NCI-H345 (cell line): ENCODE measurements around the gene CEP97.
"Not testable (repeated sequence)": the region's sequence is repeated elsewhere in the genome, so short reads cannot be mapped to it uniquely, and the experiment has no call there.

Experiments
- DNase-seq: peaks from one replicate; lab custom pipeline; 2025; lab: John Stamatoyannopoulos, UW

CEP97 gene, protein sequence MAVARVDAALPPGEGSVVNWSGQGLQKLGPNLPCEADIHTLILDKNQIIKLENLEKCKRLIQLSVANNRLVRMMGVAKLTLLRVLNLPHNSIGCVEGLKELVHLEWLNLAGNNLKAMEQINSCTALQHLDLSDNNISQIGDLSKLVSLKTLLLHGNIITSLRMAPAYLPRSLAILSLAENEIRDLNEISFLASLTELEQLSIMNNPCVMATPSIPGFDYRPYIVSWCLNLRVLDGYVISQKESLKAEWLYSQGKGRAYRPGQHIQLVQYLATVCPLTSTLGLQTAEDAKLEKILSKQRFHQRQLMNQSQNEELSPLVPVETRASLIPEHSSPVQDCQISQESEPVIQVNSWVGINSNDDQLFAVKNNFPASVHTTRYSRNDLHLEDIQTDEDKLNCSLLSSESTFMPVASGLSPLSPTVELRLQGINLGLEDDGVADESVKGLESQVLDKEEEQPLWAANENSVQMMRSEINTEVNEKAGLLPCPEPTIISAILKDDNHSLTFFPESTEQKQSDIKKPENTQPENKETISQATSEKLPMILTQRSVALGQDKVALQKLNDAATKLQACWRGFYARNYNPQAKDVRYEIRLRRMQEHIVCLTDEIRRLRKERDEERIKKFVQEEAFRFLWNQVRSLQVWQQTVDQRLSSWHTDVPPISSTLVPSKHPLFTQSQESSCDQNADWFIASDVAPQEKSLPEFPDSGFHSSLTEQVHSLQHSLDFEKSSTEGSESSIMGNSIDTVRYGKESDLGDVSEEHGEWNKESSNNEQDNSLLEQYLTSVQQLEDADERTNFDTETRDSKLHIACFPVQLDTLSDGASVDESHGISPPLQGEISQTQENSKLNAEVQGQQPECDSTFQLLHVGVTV

DNA sequence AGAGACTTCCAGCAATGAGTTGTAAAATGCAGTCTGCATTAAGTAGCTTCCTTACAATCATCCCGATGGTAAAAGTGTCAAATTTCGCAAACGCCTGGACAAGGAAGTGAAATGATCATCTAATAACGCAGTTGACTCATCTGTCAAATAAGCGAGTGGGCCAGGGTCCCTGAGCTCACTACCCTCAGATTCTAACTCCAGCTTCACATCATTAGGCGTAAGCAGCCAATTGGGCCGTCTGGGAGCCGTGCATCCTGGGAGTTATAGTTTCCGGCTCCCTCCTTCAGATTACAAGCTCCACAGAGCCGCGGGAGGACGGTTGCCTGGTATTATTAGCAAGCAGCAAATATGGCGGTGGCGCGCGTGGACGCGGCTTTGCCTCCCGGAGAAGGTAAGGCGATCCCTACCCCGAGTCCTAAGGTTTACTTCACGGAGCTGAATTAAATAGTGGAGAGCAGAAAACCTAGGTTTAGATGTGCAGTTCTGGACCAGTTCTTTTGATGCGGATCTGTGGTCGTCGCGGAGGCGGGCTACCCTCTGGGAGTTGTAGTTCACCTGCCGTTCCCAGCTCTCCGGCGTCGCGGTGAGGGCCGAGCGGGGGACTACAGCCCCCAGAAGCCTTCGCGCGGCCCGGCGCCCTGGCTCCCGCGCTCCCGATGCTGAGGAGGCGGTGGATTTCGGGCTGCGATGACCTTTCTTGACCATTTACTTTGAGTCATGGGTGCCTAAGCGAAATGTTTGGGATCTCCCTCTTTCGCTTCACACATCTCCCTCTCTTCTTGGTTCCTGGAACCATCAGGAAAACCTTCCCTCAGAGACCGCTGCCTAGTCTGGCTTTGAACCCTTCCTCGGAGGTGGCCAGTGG, at the start of gene CEP97:
Gene CEP97, plus strand, starts transcription at position 286 of the 865 bp plus-strand sequence. Its CDS starts 63 bp downstream, at position 349.
- DNase-seq = peak; percentile 91

DNA sequence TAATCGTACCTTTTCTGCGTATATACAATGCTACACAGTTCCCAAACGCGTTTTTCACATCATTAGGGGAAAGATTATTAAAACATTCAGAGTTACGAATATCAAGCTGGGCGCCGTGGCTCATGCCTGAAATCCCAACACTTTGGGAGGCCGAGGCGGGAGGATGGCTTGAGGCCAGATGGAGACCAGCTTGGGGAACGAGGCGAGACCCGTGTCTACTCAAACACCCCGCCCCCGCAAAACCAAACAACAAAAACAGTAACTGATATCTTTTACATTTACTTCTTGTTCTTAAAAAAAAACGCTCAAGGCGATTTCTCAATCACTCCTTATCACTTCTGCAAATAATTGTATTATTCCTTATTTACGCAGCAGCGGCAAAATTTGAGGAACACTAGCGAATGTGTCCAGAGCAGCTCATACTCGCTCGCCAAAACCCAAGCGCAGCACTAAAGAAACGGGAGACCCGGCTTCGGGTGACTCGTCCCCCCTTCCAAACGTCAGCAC, 48.7 kb upstream of the CEP97 start:
- DNase-seq = no peak

DNA sequence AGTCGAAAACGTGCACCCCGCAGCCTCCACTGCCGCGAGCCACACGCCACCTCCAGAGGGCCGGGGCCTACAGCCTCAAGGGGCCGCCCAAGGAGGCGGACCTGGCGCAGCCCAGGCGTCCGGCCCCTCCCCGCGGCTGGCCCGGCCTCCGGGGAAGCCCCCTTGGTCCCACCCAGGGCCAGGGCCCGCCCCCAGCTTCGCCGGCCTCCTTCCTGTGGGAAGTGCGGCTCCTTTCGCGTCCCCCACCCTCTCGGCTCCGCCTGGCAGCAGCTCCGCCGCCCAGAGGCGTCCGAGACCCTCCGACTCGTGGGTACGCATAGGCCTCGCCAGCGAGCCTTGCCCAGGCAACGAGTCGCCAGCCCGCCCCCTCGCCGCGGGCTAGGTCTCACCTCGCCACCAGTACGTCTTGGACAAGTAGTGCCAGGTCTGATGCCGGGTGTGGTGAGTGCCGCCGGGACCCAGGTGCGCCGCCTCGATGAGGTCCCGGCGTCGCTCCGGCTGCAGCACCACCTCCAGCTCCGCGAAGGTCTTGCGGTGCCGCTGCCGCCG, 48.1 kb upstream of the CEP97 start:
- DNase-seq = no peak

DNA sequence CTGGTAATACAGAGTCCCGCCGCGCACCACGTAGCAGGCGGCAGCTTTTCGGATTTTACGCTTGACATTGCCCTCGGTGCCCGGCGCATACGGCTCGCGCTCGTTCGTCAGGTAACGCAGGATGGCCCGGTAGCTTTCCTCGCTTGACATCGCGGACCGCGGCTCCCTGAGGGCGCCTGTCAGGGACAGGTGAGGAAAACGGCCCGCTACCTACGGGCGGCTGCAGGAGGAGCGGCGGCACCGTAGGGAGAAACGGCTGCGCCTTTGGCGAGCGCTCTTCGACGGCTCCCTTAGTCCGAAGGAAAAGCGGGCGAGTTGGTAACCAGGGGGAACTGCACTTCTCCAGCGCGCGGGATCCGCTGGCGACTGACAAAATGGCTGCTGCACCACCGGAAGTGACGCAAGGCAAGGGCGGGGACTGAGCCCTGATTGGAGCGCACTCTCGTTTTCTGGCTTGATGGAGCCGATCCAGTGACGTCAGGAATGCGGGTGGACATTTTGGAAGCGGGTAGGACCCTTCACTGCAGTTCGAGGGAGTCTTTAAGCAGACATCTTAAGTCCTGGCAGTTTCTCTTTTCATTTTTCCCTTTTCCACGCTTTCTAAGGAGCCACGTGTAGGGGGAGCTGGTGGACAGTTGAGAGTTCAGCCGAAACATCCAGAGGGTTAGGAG, 47.5 kb upstream of the CEP97 start, which contains the start of gene ZBTB11:
Gene ZBTB11, minus strand, starts transcription at position 368 of the 671 bp plus-strand sequence. Its CDS starts 218 bp downstream, at position 150.
- no peak for DNase-seq

DNA sequence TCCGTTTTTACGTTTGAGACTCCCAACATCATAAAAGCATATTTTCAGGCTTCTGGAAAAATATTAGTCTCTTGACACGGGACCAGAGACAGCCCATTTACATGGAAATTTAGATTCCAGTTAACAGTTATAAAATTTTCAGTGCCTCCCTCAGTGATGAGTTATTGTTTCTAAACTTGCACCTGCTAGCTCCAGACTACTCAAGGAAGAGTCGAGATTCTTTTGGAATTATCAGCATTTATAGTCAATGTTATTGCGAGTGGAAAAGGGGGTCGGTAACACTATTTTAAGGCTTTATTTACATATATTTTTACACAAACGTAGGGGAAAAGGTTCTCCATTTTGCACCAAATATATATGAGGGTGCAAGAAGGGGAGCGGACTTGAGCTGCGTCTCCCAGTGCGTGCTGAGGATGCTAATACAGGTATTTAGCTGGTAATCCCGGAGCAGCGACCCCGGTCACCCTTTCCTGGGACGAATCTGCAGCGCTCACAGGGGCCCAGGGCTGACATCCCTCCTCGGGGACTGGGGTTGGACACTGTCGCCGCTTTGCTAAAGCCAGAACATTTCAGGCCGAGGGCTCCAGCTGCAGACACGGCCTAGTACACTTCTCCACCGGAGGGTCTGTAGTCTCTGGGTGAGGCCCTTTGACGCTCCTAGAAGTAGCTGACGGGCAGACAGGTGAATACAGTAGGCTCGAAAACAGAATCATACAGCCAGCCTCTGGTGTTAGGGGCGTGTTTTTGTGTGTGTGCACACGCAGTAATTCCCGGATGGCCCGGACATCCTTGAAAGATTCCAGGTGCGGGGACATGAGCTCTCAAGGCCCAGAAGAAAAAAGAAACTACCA, 46.8 kb upstream of the CEP97 start:
- DNase-seq = no peak

DNA sequence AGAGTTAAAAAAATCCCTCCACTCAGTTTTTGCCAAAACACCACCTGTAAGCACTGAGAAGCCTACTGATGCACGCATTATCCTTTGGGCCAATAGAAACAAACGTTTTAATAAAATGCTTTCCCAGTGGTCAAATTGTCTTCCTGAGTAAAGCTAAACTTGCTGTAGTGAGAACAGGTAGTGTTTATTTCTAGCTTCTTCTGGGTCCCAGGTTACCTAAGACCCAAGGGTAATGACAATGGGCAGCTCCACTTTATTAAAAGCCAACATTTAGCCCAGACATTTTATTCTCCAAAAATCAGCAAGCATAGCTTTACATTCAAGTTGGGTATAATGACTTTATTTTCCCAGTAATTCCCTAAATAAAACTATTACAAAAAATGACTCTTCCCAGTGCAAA, 45.6 kb upstream of the CEP97 start:
- not testable (repeated sequence) for DNase-seq

DNA sequence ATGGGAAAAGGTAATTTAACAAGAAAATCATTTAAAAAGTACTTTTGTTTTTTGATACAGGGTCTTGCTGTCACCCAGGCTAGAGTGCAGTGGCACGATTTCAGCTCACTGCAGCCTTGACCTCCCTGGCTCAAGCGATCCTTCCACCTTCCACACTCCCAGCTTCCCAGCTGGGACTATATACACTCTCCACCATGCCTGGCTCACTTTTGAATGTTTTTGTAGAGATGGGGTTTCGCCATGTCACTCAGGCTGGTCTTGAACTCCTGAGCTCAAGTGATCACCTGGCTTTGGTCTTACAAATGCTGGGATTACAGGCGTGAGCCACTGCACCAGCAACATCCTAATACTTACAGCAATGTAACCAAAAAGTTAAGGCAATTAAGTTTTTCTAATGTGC, 43.9 kb upstream of the CEP97 start:
- DNase-seq = no peak

DNA sequence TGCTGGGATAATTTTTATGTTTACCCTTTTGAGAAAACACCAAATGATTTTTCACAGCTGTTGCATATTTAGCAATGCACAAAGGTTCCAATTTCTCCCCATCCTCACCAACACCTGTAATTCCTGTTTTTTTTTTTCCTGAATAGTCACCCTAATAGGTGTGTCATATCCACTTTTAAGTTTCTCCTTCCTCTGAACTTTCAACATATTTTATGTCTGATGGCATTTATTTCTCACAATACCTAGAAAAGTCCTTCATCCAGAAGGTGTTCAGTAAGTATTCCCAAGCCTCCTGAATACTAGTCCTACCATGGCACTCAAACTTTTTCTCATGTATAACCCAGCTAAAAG, 39.4 kb upstream of the CEP97 start:
- DNase-seq = no peak

DNA sequence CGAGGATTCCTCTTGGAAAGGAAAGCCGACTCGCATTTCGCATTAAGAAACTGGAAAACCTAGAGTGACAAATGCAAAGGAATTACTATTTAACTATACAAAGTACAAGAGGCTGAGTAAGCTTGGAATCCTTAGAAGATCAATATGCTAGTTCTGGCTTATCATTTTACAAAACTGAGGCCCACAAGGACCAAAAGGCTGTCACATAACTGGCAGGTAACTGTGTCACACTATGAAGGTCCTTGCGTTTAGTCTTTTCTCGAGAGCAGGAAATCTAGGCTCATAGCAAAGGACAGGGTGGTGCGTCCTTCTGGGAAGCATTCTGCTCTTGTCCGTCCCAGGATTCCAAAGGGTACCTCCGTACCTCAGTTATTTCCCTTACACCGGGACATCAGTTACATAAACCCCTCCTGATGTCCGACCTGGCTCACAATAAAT, 38.5 kb upstream of the CEP97 start:
- no peak for DNase-seq

DNA sequence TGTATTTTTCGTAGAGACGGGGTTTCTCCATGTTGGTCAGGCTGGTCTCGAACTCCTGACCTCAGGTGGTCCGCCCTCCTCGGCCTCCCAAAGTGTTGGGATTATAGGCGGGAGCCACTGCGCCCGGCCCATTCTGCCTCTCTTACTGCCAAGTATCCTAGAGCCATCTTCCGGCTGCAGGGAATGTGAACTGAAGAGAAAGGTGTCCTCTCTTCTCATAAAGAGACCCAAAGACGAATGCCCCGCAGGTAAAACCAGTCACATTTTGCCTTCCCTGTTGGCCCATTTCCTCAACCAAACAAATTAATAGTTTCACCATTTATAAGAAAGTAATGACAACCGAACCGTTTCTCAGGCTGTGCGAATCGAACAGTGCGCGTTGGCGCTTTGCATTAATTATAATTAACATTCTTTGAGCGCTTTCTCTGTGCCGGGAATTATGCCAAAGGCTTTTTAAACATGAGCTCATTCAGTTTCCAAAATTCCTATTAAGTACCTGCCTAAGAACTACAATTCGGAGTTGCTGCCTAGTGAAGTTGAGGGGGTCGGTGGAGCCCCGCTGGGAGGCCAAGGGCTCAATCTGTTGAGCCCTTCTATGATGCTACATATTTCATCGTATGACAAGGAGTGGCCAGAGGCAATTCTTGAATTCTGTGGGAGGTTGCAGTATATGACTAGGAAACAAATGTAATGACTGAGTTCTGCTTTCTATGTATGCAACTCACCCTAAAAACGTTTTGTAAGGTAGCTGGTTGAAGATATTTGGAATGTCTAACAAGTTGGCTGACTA, 37.1 kb upstream of the CEP97 start:
- no peak for DNase-seq

DNA sequence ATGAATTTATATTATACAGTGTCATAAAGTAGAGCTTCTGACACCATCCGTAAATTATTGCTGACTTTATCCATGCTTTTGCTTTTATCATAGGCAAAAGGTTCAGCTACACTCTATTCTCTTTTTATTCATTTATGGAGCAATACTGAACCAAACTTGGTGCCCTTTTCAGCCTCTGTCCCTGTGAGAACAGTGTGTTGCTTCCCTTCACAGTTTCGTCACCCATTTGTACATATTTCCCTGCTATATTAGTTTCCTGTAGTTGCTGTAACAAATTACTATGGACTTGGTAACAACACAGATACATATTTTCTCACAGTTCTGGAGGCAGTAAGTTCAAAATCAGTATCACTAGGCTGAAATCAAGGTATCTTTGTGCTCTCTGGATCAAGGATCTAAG, 35.1 kb upstream of the CEP97 start:
- DNase-seq = no peak

DNA sequence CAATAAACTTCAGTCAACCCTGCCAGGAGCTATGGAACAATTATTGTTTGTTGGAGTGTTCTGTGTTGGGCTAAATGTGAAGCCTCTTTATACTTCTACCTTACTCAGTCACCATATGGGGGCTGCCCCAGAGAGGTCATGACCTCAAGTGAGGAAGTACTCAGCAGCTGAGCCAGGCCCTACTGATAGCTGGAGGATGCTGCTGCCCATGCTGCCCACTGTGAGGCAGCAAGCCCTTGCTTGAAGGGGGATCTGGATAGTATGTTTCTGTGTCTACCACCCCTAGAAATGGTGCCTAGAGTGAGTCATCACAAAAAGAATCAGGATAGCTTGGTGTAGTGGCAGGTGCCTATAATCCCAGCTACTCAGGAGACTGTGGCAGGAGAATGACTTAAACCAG, 33.4 kb upstream of the CEP97 start:
- DNase-seq = no peak

DNA sequence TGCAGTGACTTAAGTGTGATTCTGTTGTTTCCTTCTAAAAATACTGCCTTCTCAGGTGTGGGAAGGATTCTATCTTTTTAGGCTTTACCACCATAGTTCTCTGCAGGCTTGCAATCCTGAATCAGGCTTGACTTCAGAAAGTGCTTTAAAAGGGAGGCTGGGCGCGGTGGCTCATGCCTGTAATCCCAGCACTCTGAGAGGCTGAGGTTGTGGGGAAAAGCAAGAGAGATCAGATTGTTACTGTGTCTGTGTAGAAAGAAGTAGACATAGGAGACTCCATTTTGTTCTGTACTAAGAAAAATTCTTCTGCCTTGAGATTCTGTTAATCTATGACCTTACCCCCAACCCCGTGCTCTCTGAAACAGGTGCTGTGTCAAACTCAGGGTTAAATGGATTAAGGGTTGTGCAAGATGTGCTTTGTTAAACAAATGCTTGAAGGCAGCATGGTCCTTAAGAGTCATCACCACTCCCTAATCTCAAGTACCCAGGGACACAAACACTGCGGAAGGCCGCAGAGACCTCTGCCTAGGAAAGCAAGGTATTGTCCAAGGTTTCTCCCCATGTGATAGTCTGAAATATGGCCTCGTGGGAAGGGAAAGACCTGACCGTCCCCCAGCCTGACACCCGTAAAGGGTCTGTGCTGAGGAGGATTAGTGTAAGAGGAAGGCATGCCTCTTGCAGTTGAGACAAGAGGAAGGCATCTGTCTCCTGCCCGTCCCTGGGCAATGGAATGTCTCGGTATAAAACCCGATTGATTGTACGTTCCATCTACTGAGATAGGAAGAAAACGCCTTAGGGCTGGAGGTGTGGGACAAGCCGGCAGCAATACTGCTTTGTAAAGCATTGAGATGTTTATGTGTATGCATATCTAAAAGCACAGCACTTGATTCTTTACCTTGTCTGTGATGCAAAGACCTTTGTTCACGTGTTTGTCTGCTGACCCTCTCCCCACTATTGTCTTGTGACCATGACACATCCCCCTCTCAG, 32.4 kb upstream of the CEP97 start:
- DNase-seq = not testable (repeated sequence)

DNA sequence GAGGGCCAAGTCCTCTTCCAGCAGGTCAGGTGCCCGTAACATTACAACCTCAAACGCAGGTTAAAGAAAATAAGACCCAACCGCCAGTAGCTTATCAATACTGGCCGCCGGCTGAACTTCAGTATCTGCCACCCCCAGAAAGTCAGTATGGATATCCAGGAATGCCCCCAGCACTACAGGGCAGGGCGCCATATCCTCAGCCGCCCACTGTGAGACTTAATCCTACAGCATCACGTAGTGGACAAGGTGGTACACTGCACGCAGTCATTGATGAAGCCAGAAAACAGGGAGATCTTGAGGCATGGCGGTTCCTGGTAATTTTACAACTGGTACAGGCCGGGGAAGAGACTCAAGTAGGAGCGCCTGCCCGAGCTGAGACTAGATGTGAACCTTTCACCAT, 30.9 kb upstream of the CEP97 start:
- DNase-seq = not testable (repeated sequence)

DNA sequence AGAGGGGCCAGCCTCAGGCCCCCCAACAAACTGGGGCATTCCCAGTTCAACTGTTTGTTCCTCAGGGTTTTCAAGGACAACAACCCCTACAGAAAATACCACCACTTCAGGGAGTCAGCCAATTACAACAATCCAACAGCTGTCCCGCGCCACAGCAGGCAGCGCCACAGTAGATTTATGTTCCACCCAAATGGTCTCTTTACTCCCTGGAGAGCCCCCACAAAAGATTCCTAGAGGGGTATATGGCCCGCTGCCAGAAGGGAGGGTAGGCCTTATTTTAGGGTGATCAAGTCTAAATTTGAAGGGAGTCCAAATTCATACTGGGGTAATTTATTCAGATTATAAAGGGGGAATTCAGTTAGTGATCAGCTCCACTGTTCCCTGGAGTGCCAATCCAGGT, 29.6 kb upstream of the CEP97 start:
- not testable (repeated sequence) for DNase-seq

DNA sequence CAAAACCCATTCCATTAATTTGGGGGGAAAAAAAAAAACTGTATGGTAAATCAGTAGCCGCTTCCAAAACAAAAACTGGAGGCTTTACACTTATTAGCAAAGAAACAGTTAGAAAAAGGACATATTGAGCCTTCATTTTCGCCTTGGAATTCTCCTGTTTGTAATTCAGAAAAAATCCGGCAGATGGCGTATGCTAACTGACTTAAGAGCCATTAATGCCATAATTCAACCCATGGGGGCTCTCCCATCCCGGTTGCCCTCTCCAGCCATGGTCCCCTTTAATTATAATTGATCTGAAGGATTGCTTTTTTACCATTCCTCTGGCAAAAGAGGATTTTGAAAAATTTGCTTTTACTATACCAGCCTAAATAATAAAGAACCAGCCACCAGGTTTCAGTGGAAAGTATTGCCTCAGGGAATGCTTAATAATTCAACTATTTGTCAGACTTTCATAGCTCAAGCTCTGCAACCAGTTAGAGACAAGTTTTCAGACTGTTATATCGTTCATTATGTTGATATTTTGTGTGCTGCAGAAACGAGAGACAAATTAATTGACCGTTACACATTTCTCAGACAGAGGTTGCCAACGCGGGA, 28.5 kb upstream of the CEP97 start:
- no peak for DNase-seq
